GM19324 (cell line): ENCODE data around the gene SGTA.

ENCODE experiments used
- ATAC-seq: cut with Tn5 transposase; IDR thresholded peaks from one replicate; pipeline ENCODE4 v1.9.1; 2021; ENCODE audit warnings: mild to moderate bottlenecking, moderate library complexity; ENCODE audit not compliant: unreplicated experiment, low FRiP score

The SGTA gene

DNA sequence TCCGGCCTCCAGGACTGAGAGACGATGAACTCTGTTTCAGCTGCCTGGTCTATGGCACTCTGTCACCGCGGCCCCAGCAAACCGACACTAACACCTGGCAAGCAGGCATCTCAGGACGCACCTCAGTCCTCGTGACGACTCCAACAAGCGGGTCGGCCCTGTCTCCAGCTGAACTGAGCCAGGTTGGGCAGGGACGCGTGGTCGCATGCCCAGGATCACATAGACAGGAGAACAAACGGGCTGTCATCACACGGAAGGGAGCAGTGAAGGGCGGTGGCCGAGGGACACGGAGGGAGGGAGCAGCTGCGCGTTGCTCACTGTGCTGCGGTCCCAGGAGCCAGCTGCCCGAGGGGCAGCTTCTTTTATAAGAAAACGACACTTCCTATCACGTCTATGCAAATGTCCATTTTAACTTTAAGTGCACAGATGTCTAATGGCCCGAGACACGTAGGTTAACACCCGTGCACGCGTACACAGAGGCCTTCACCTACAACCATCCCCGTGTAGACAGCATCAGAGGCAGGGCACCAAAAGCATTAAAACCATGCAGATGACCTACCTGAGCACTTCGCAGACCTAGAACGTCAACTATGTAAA, 8.9 kb downstream of the SGTA start:
- no peak for ATAC-seq

GRCh38 chr19:2771786-2772674, 11.0 kb downstream of the SGTA start:
- ATAC-seq, result no peak

DNA sequence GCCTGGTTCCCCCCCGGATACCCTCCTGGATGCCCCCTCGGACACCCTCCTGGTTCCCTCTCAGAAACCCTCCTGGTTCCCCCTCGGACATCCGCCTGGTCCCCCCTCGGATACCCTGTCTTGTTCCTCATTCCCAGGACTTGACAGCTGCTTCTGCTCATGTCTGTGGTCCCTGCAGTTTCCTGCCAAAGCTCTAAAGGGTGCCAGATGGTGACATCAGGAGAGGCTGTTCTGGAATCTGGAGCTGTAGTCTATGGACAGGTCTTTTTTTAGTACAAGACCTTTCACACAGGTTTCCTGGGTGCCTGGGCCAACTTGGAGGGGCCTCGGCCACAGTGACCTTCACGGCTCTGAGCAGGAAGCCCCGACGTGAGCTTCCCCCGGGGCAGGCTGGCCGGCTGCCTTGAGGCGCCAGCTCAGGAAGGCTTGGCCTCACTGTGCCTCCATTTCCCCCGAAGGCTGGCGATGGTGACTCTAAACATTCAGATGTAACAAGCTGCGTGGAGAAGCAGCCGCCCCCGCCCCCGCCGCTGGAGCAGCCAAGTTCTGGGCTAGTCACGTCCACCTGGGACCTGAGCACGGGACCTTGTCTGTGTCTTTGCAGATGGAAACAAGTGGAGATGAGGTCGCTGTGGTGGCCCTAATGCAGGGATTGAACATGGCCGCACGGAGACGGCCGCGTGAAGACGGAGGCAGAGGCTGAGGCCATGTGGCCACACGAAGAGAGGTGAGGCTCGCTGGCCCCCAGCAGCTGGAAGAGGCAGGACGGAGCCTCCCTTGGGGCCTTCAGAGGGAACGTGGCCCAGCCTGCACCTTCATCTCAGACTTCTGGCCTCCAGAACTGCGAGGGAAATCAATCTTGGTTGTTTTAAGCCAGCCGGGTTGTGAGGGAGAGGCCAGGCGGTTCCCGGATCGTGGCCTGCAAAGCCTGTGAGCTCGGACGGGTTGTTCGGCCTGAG, 12.7 kb downstream of the SGTA start:
- no peak for ATAC-seq

DNA sequence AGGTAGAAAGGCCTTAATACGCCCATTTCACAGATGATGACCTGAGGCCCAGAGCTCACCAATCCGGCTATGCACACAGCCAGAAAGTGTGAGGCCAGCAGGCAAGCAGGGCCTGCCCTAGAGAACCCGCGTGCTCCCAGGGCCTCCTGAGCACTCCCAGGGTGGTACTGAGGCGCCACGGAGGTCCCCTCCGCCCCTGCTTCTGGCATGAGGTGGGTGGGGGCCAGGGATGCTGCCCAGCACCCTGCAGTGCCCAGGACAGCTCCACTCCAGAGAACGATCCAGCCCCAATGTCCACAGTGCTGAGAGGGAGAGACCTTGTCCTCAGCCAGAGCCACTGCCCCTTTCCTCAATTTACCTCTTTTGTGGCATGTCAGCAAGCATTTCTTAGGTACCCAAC, 13.9 kb downstream of the SGTA start:
- no peak for ATAC-seq

DNA sequence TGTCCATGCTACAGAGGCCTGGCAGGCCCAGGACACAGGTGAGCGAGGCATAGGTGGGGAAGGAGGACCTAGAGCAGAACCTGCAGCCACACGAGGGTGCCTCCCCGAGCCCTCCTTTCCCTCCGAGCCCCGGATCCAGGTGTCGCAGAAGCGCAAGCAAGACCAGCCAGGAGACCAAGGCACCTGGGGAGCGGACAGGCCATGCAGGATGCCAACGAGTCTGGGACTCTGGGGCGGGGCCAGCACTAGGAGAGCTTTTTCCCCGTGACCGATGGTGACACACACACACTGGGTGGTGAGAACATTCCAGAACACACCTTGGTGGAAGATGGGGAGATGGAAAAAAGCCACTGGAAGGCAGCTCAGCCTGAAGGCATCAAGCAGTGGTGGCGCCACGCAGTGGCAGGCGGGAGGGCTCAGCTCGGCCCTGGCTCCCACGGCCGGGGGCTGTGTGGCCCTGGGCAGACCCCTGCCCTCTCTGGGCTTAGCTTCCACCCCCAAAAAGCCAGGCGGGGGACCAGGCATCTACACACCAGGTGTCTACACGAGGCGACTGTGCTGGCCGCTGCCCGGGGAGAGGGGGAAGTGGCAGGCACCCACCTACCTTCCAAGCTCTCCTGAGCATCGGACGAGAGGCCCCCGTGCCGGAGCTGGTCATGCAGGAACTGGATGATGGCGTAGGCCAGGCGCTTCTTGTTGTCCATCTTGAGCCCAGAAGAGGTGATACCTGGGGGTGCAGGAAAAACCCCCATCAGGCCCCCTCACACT, 14.5 kb downstream of the SGTA start:
- ATAC-seq, result no peak

DNA sequence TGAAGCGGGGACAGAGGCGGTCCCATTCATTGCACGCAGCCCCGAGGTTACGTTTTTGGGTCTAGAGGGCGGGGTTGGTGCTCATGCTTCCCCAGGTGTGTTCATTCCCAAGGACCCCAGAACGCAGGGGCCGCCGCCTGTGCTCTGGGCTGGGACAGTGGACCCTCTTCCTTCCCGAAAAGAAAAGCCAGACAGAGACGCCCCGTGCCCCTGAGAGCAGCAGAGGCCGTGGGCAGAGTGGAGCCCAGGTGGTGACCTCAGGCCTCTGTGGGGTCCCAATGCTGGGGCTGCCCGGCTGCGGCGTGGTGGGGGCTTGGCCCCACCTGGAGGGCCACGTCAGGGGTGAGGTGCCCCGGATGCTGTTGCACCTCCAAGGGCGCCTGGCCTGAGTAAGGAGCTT, 15.4 kb downstream of the SGTA start:
- ATAC-seq, result no peak

- ATAC-seq, result no peak
These were observed 16.3 kb downstream of the SGTA start for GRCh38 chr19:2766594-2767372.

DNA sequence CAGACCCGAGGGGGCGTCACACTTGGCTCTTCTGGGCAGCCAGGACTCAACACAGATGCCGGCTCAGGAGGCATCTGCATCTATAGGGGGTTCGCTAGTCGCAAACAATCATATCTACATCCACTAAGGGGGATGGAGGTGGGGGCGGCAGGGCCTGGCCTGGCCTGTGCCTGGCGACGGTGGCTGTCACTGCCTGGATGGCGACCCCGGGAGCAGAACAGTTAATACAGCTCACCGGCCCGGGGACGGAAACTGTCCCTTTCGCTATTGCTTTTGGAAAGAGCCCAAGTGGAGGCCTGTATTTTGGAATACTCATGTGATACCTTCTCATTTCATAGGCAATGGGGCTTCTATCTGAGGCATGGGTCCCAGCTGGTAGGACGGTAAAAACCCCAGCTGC, 17.7 kb downstream of the SGTA start:
- no peak for ATAC-seq

DNA sequence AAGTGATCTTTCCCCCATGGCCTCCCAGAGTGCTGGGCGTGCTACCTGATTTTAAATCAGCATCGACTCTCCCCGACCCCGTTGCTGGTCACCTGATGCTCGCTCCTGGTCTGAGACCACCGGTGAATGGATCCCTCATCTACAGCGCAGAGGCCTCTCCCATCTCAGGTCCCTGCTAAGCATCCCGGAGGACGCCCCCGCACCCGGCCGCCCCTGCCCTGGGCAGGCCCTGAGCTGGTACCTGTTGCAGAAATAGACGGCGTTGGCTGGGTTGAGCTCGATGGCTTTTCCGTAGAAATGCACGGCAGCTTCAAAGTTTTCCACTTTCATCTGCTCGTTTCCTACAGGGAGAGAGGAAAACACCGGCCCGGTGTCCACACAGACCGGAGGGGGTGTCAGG, 18.1 kb downstream of the SGTA start:
- ATAC-seq, result no peak

DNA sequence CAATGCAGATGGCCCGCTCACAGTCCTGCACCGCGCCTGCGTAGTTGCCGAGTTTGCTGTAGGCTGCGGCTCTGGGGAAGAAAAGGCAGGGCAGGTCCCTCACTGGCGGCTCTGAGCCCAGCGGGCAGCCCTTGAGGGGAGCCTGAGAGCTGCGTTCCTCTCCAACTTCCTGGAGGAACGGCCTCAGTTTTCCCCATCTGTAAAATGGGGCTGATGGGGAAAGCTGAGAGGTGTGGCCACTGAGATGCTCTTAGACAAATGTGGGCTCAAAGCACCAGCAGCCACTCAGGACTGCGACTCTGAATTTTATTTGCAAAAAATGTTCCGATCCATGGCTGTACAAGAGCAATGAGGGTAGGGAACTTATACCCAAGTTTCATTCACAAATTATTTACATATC, 19.4 kb downstream of the SGTA start:
- no peak for ATAC-seq

- ATAC-seq, result no peak
These were observed 20.1 kb downstream of the SGTA start for GRCh38 chr19:2762783-2763496.

DNA sequence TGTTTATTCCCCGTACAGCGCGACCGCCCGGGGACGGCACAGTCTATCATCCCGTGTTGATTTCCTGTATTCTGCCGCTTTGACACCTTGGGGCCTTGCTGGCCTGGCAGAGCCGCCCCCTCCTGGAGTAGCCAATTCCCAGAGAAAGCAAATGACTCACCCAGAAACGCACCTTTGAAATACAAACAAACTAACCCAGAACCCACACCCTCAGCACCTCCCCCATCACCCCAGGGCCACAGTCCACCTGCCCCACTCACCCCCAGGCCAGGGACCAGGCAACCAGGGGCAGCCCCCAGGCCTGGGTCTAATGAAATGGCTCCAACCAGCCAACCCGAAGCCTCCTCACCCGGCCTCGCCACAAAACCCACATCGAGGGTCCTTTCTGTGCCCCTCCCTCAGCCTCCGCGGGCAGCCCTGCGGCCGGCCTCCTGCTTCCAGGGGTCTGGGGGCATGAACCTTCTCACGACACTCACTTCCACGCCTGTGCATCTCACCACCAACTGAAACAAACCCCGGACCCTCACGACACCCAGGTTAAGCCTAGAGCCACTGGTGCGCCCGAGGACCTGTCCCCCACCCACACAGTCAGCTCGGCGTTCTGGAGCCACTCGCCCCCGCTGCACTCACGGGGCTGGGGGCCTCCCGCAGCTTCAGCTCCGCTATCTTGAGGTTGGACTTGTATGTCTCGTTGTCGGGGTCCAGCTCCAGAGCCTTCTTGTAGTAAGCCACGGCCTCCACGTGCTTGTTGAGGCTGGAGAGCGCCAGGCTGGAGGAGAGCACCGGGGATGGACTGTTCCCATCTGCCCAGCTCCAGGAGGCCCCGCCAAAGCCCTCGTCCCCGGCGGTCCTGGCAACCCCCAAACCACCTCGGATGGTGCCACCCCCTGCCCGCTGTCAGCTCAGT, 20.9 kb downstream of the SGTA start:
- ATAC-seq, result no peak

- ATAC-seq, result no peak
These were observed 21.8 kb downstream of the SGTA start for GRCh38 chr19:2761309-2761677.

DNA sequence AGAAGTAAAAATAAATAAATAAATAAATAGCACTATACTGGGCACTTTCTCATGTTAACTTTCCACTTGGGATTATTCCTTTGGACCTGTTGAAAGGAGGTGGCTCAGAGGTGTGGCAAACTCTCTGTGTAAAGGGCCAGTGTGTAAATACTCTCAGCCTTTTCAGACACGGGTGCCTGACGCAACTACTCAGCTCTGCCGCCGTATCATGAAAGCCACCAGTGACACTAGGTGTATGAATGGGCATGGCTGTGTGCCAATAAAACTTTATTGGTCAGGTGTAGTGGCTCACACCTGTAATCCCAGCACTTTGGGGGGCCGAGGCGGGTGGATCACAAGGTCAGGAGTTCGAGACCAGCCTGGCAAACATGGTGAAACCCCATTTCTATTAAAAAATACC, 23.1 kb downstream of the SGTA start:
- no peak for ATAC-seq

GRCh38 chr19:2759362-2759761, 23.7 kb downstream of the SGTA start:
- ATAC-seq, result no peak

- ATAC-seq, result no peak
These were observed 24.3 kb downstream of the SGTA start for GRCh38 chr19:2758601-2759313.
